Measurements from ENCODE around the gene PTPRN.
"Not testable (repeated sequence)": the region's sequence is repeated elsewhere in the genome, so short reads cannot be mapped to it uniquely, and the experiment has no call there.

Gene PTPRN

GRCh38 chr2:219270055-219270372 lies 39.2 kb downstream of the PTPRN start:
- no peak for DNase-seq (ENCODE audit: low read depth in 2 of 2)

- DNase-seq (ENCODE audit: low read depth in 2 of 2): no peak
Observed at GRCh38 chr2:219269362-219270054, 39.7 kb downstream of the PTPRN start.

- DNase-seq (ENCODE audit: low read depth in 2 of 2): no peak
Observed at GRCh38 chr2:219268294-219268693, 40.9 kb downstream of the PTPRN start.

- no peak for DNase-seq (ENCODE audit: low read depth in 2 of 2)
Observed at GRCh38 chr2:219266886-219267285, 42.3 kb downstream of the PTPRN start.

- DNase-seq (ENCODE audit: low read depth in 2 of 2): no peak
Observed at GRCh38 chr2:219266232-219266631, 43.0 kb downstream of the PTPRN start.

GRCh38 chr2:219261024-219261855 lies 48.0 kb downstream of the PTPRN start:
- no peak for DNase-seq (ENCODE audit: low read depth in 2 of 2)

GRCh38 chr2:219258942-219259341 lies 50.3 kb downstream of the PTPRN start:
- DNase-seq (ENCODE audit: low read depth in 2 of 2): not testable (repeated sequence)

- no peak for DNase-seq (ENCODE audit: low read depth in 2 of 2)
Observed at GRCh38 chr2:219254590-219255201, 54.5 kb downstream of the PTPRN start.

GRCh38 chr2:219253753-219254589 lies 55.2 kb downstream of the PTPRN start, which contains the start of gene TUBA4A:
Gene TUBA4A (minus strand): TSS chr2:219253918. CDS start chr2:219253858, 60 bp downstream.
- DNase-seq (ENCODE audit: low read depth in 2 of 2): peak; percentile 84 to 87

GRCh38 chr2:219252900-219253752 lies 56.1 kb downstream of the PTPRN start, which contains the start of gene TUBA4B:
Gene TUBA4B (plus strand): TSS chr2:219253243. CDS start chr2:219253408, 165 bp downstream.
- DNase-seq (ENCODE audit: low read depth in 2 of 2): no peak

- no peak for DNase-seq (ENCODE audit: low read depth in 2 of 2)
Observed at GRCh38 chr2:219252570-219252899, 56.7 kb downstream of the PTPRN start.

- DNase-seq (ENCODE audit: low read depth in 2 of 2): no peak
Observed at GRCh38 chr2:219252084-219252483, 57.1 kb downstream of the PTPRN start.

GRCh38 chr2:219251656-219252055 lies 57.5 kb downstream of the PTPRN start:
- DNase-seq (ENCODE audit: low read depth in 2 of 2): no peak

GRCh38 chr2:219250049-219250781 lies 59.0 kb downstream of the PTPRN start:
- no peak for DNase-seq (ENCODE audit: low read depth in 2 of 2)

GRCh38 chr2:219249203-219249980 lies 59.8 kb downstream of the PTPRN start:
- DNase-seq (ENCODE audit: low read depth in 2 of 2): no peak

GRCh38 chr2:219248845-219249202 lies 60.4 kb downstream of the PTPRN start:
- no peak for DNase-seq (ENCODE audit: low read depth in 2 of 2)

- peak; percentile 53 to 63 for DNase-seq (ENCODE audit: low read depth in 2 of 2)
Observed at GRCh38 chr2:219247678-219248642, 61.2 kb downstream of the PTPRN start.

GRCh38 chr2:219246559-219246958 lies 62.6 kb downstream of the PTPRN start:
- DNase-seq (ENCODE audit: low read depth in 2 of 2): no peak

Data from stimulated activated CD8-positive, alpha-beta memory T cell treated with anti-CD3 and anti-CD28 coated beads, Interleukin-15, amount 100 ng/mL, for 48 hours (primary cell).